ENCODE measurements around the gene DCXR. TPM values are rescaled to one million over a fixed set of nuclear protein-coding genes. Genes with fewer than 3 reads are reported as not detected.

DCXR gene
- total RNA-seq, 1 experiment from 2014 or later, result 140 TPM

DNA sequence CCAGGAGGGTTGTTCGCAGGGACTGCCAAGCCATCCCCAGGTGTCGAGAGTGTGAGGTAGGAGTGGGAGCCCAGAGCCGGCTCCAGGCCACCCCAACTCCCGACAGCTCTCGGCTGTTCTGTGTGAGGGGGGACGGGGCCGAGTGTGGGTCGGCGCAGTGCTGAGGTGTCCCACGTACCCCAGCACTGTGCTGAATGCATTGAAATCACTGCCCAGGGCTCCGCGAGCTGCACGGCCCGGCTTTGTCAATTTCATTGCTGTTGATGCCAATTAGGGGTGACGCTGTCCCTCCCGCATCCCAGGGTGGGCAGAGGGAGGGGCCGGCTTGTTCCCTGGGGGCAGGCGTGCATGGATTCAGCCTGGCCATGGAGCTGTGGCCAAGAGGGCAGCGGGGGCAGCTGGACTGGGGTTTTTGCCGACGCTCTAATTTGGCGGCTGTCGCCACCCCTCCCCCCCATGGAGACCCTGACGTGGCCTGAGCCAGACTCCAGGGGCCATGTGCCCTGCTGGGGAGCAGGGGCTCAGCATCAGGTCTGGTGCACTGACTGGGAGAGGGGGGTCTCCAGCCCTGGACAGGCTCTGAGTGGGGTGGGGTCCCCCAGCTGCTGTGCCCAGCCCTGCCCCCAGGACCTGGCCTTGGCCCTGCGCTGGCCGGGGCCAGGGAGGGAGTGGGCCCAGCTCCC is 29.1 kb downstream of the DCXR start:
- no peak overlapping the region for H3K4me3 ChIP-seq (ENCODE audit: low read depth, low read length, poor library complexity, severe bottlenecking)
- H3K4me1 ChIP-seq (ENCODE audit: insufficient read depth, low read length, poor library complexity, severe bottlenecking), result peaks cover 8% of the 10 kb centered on the region
- no peaks in the 10 kb centered on the region for H3K9me3 ChIP-seq (ENCODE audit: low read depth, low read length, poor library complexity, severe bottlenecking)
- no peak overlapping the region for H3K27ac ChIP-seq (ENCODE audit: low read depth, low read length, poor library complexity, severe bottlenecking)
- intact Hi-C loops (cut with micrococcal nuclease; ENCODE audit: unreplicated experiment), result no loop called here
- H3K36me3 ChIP-seq (ENCODE audit: insufficient read depth, low read length, poor library complexity, severe bottlenecking), result no peaks in the 10 kb centered on the region
- DNase-seq (ENCODE audit: low spot score), result no peak
- POLR2A ChIA-PET (ENCODE audit: low non-redundant PET), result no interaction called here
- no TSS peak for BruUV-seq (replicated peaks)
- CTCF ChIA-PET, result no interaction called here
- no peak for TF ChIP-seq EZH2 (IDR thresholded peaks at IDR 0.05; ENCODE audit: borderline replicate concordance, low read depth, low read length, poor library complexity, severe bottlenecking)
- TF ChIP-seq CTCF (conservative IDR thresholded peaks at IDR 0.05; ENCODE audit: low read depth, low read length), result no peak
- no peaks in the 10 kb centered on the region for H3K27me3 ChIP-seq (replicated peaks; ENCODE audit: insufficient read depth, low read depth, low read length, poor library complexity)

DNA sequence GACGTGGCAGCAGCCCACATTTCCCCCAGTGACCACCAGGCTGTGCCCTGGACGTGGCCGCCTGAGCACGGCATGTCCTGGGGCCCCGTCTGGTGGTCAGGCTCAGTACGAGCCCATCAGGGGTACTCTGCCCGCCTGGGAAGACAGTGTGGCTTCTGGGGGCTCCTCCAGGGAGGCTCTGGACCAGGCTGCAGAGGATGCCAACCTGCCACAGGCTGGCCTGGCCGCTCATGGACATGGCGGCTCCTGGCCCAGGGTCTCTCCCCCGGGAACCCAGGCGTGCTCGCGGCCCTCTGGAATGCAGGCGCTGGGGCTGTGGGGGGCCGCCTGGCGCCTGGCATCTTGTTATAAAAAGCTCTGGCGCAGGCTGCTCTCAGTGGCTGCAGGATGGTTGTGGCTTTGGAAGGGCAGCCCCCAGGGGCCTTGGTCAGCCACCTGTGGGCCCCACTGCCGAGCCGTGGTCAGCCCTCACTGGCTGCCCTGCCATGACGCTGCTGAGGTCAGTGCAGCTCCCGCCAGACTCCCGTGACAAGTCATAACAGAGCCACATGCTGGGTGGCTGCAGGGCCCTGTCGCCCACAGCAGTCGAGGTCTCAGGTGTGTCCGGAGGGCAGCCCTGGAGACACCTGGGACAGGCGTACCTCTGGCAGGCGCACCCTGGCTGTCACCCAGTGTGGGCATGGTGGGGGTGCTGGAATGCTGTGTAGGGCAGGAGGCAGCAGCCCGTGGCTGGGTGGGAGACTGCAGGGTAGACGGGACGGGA is 29.8 kb downstream of the DCXR start:
- BruUV-seq (replicated peaks), result no TSS peak
- Histone ChIP-seq H3K27me3 (replicated peaks; ENCODE audit: insufficient read depth, low read depth, low read length, poor library complexity) (no peaks in the 10 kb centered on the region), H3K36me3 (ENCODE audit: insufficient read depth, low read length, poor library complexity, severe bottlenecking) (no peaks in the 10 kb centered on the region), H3K4me1 (ENCODE audit: insufficient read depth, low read length, poor library complexity, severe bottlenecking) (peaks cover 9% of the 10 kb centered on the region), H3K4me3 (ENCODE audit: low read depth, low read length, poor library complexity, severe bottlenecking) (no peak overlapping the region), H3K9me3 (ENCODE audit: low read depth, low read length, poor library complexity, severe bottlenecking) (no peaks in the 10 kb centered on the region), H3K27ac (ENCODE audit: low read depth, low read length, poor library complexity, severe bottlenecking) (no peak overlapping the region)
- ChIA-PET CTCF (no interaction called here), POLR2A (ENCODE audit: low non-redundant PET) (no interaction called here)
- no peak for TF ChIP-seq EZH2 (IDR thresholded peaks at IDR 0.05; ENCODE audit: borderline replicate concordance, low read depth, low read length, poor library complexity, severe bottlenecking)
- no peak for TF ChIP-seq CTCF (conservative IDR thresholded peaks at IDR 0.05; ENCODE audit: low read depth, low read length)
- intact Hi-C loops (cut with micrococcal nuclease; ENCODE audit: unreplicated experiment), result no loop called here
- no peak for DNase-seq (ENCODE audit: low spot score)

- Histone ChIP-seq H3K36me3 (ENCODE audit: insufficient read depth, low read length, poor library complexity, severe bottlenecking) (no peaks in the 10 kb centered on the region), H3K27ac (ENCODE audit: low read depth, low read length, poor library complexity, severe bottlenecking) (no peak overlapping the region), H3K9me3 (ENCODE audit: low read depth, low read length, poor library complexity, severe bottlenecking) (no peaks in the 10 kb centered on the region), H3K27me3 (replicated peaks; ENCODE audit: insufficient read depth, low read depth, low read length, poor library complexity) (no peaks in the 10 kb centered on the region), H3K4me1 (ENCODE audit: insufficient read depth, low read length, poor library complexity, severe bottlenecking) (peaks cover 9% of the 10 kb centered on the region), H3K4me3 (ENCODE audit: low read depth, low read length, poor library complexity, severe bottlenecking) (no peak overlapping the region)
- CTCF ChIA-PET, result no interaction called here
- BruUV-seq (replicated peaks), result no TSS peak
- intact Hi-C loops (cut with micrococcal nuclease; ENCODE audit: unreplicated experiment), result no loop called here
- DNase-seq (ENCODE audit: low spot score), result no peak
- TF ChIP-seq EZH2 (IDR thresholded peaks at IDR 0.05; ENCODE audit: borderline replicate concordance, low read depth, low read length, poor library complexity, severe bottlenecking) (no peak), CTCF (conservative IDR thresholded peaks at IDR 0.05; ENCODE audit: low read depth, low read length) (no peak)
- POLR2A ChIA-PET (ENCODE audit: low non-redundant PET), result no interaction called here
Observed at GRCh38 chr17:82007228-82007494, 30.3 kb downstream of the DCXR start.

All from A673 (cell line).